PC-3 (cell line): ENCODE results near the gene ADAMTS6. TPM values are rescaled to one million over a fixed set of nuclear protein-coding genes. Genes with fewer than 3 reads are reported as not detected.

Experiments used
- ATAC-seq: fragments of 200-7000 bp; cut with Tn5 transposase; 2 replicates; pipeline ENCODE4 v1.9.1; 2020; ENCODE audit warnings: mild to moderate bottlenecking, moderate library complexity
- BruUV-seq: library from RNA; stranded (reverse); fragments of 400-500 nt; replicated peaks from 2 replicates; lab custom pipeline; 2021; lab: Mats Ljungman, UMichigan
- CTCF ChIA-PET: fragments of 300-600 bp; sonication (Branson Sonifier 250); formaldehyde crosslinking; loops from one replicate; lab custom pipeline; 2022; ENCODE audit warnings: antibody characterized with exemption; lab: Charles Lee
- POLR2A ChIA-PET: fragments of 300-600 bp; sonication (Branson Sonifier 250); formaldehyde crosslinking; loops from one replicate; lab custom pipeline; 2022; ENCODE audit warnings: antibody characterized with exemption; ENCODE audit not compliant: unreplicated experiment; lab: Charles Lee
- DNase-seq: peaks from one replicate; pipeline ENCODE4 v3.0.0-alpha.2; 2015
- H2AFZ ChIP-seq: fragments of 300-600 bp; sonication (generic); 2 replicates; pipeline ENCODE4 v1.6.0; 2016; ENCODE audit warnings: antibody characterized with exemption, low read length
- H3F3A ChIP-seq: fragments of 300-600 bp; sonication (generic); one replicate; pipeline ENCODE4 v1.6.0; 2017; ENCODE audit warnings: antibody characterized with exemption, low read length, control low read depth, mild to moderate bottlenecking; ENCODE audit not compliant: unreplicated experiment
- H3K27ac ChIP-seq: fragments of 300-600 bp; sonication (generic); 2 replicates; pipeline ENCODE4 v1.5.1; 2016; ENCODE audit warnings: mild to moderate bottlenecking, low read length
- H3K27me3 ChIP-seq: fragments of 300-600 bp; sonication (generic); 2 replicates; pipeline ENCODE4 v1.6.1; 2016; ENCODE audit warnings: low read length, mixed read lengths
- H3K36me3 ChIP-seq: fragments of 300-600 bp; sonication (generic); 2 replicates; pipeline ENCODE4 v1.6.1; 2016; ENCODE audit warnings: low read depth, mixed run types, low read length, mixed read lengths
- H3K4me1 ChIP-seq: fragments of 300-600 bp; sonication (generic); 2 replicates; pipeline ENCODE4 v1.5.1; 2016; ENCODE audit warnings: low read length; ENCODE audit not compliant: insufficient read depth
- H3K4me2 ChIP-seq: fragments of 300-600 bp; sonication (generic); 2 replicates; pipeline ENCODE4 v1.6.0; 2016; ENCODE audit warnings: low read length
- H3K4me3 ChIP-seq: fragments of 300-600 bp; sonication (generic); 2 replicates; pipeline ENCODE4 v1.5.1; 2016; ENCODE audit warnings: mild to moderate bottlenecking, low read length, mixed read lengths
- H3K79me2 ChIP-seq: fragments of 300-600 bp; sonication (generic); 2 replicates; pipeline ENCODE4 v1.6.1; 2017; ENCODE audit warnings: low read length, mixed read lengths
- H3K9ac ChIP-seq: fragments of 300-600 bp; sonication (generic); 2 replicates; pipeline ENCODE4 v1.6.0; 2016; ENCODE audit warnings: mild to moderate bottlenecking, low read length
- H3K9me2 ChIP-seq: fragments of 300-600 bp; sonication (generic); replicated peaks from 2 replicates; pipeline ENCODE4 v1.6.1; 2016; ENCODE audit warnings: mixed run types, low read length, mixed read lengths
- H3K9me3 ChIP-seq: fragments of 300-600 bp; sonication (generic); 2 replicates; pipeline ENCODE4 v1.6.1; 2016; ENCODE audit warnings: low read length, mixed read lengths
- H4K20me1 ChIP-seq: fragments of 300-600 bp; sonication (generic); 2 replicates; pipeline ENCODE4 v1.6.1; 2016; ENCODE audit warnings: low read length, mixed read lengths
- CTCF ChIP-seq: fragments of 300-600 bp; sonication (generic); conservative IDR thresholded peaks from 2 replicates; pipeline ENCODE4 v1.5.1; 2017; ENCODE audit warnings: antibody characterized with exemption, low read depth, mild to moderate bottlenecking, low read length
- EZH2 ChIP-seq: fragments of 300-600 bp; sonication (generic); IDR thresholded peaks from one replicate; pipeline ENCODE4 v1.6.1; 2017; ENCODE audit warnings: antibody characterized with exemption, mild to moderate bottlenecking, low read length; ENCODE audit not compliant: unreplicated experiment
- EZH2phosphoT487 ChIP-seq: fragments of 300-600 bp; sonication (generic); IDR thresholded peaks from 2 replicates; pipeline ENCODE4 v1.6.1; 2018; ENCODE audit warnings: mild to moderate bottlenecking, antibody characterized with exemption, low read length, borderline replicate concordance
- intact Hi-C: fragments of 100-400 bp; cut with micrococcal nuclease; formaldehyde crosslinking; loops from 2 replicates; pipeline ENCODE4 v1.9.0; 2023
- total RNA-seq: library from RNA; depleted of rRNA; stranded (reverse); fragments of >200 nt; gene quantifications from 2 replicates; pipeline ENCODE4 v1.2.3, GENCODE V29; 2014

ADAMTS6 gene
- total RNA-seq, 1 experiment from 2014 or later: 1.7 TPM

GRCh38 chr5:65394087-65394486 is 87.6 kb downstream of the ADAMTS6 start:
- no peak overlapping the region for H3K4me2 ChIP-seq
- DNase-seq: no peak
- H3K36me3 ChIP-seq: no peaks in the 10 kb centered on the region
- no peak overlapping the region for H3K27ac ChIP-seq
- no peak overlapping the region for H2AFZ ChIP-seq
- no TSS peak for BruUV-seq
- no peaks in the 10 kb centered on the region for H3F3A ChIP-seq
- H3K79me2 ChIP-seq: no peaks in the 10 kb centered on the region
- H3K9ac ChIP-seq: no peak overlapping the region
- POLR2A ChIA-PET: no interaction called here
- CTCF ChIA-PET: no interaction called here
- H4K20me1 ChIP-seq: no peaks in the 10 kb centered on the region
- H3K4me1 ChIP-seq: no peaks in the 10 kb centered on the region
- no peaks in the 10 kb centered on the region for H3K9me3 ChIP-seq
- intact Hi-C loops: no loop called here
- no peak for TF ChIP-seq EZH2
- no peak for TF ChIP-seq CTCF
- TF ChIP-seq EZH2phosphoT487: no peak
- H3K9me2 ChIP-seq: no peaks in the 10 kb centered on the region
- H3K4me3 ChIP-seq: no peak overlapping the region
- ATAC-seq: no peak
- H3K27me3 ChIP-seq: no peaks in the 10 kb centered on the region

GRCh38 chr5:65391591-65391990 is 90.1 kb downstream of the ADAMTS6 start:
- no TSS peak for BruUV-seq
- ATAC-seq (no peak), DNase-seq (no peak)
- no peak overlapping the region for H2AFZ ChIP-seq
- no peaks in the 10 kb centered on the region for H3K9me3 ChIP-seq
- H3K36me3 ChIP-seq: no peaks in the 10 kb centered on the region
- no peaks in the 10 kb centered on the region for H3K4me1 ChIP-seq
- ChIA-PET POLR2A (no interaction called here), CTCF (no interaction called here)
- H3K9ac ChIP-seq: no peak overlapping the region
- H3K9me2 ChIP-seq: no peaks in the 10 kb centered on the region
- H3K27me3 ChIP-seq: no peaks in the 10 kb centered on the region
- H3K4me3 ChIP-seq: no peak overlapping the region
- intact Hi-C loops: no loop called here
- no peaks in the 10 kb centered on the region for H4K20me1 ChIP-seq
- TF ChIP-seq EZH2phosphoT487 (no peak), EZH2 (no peak), CTCF (no peak)
- no peak overlapping the region for H3K4me2 ChIP-seq
- H3K27ac ChIP-seq: no peak overlapping the region
- H3F3A ChIP-seq: no peaks in the 10 kb centered on the region
- no peaks in the 10 kb centered on the region for H3K79me2 ChIP-seq

- intact Hi-C loops: no loop called here
Observed at GRCh38 chr5:65390208-65390607, 91.5 kb downstream of the ADAMTS6 start.

More at GRCh38 chr5:65390208-65390607, 91.5 kb downstream of the ADAMTS6 start:
- BruUV-seq: no TSS peak
- H4K20me1 ChIP-seq: no peaks in the 10 kb centered on the region
- H3F3A ChIP-seq: no peaks in the 10 kb centered on the region
- H3K79me2 ChIP-seq: no peaks in the 10 kb centered on the region
- no peaks in the 10 kb centered on the region for H3K27me3 ChIP-seq
- no peak overlapping the region for H3K4me2 ChIP-seq
- TF ChIP-seq EZH2phosphoT487 (no peak), CTCF (no peak), EZH2 (no peak)
- no peaks in the 10 kb centered on the region for H3K36me3 ChIP-seq
- no peaks in the 10 kb centered on the region for H3K9me2 ChIP-seq
- ChIA-PET POLR2A (no interaction called here), CTCF (no interaction called here)
- H3K9ac ChIP-seq: no peak overlapping the region
- DNase-seq (no peak), ATAC-seq (no peak)
- H3K4me1 ChIP-seq: no peaks in the 10 kb centered on the region
- H2AFZ ChIP-seq: no peak overlapping the region
- H3K27ac ChIP-seq: no peak overlapping the region
- H3K9me3 ChIP-seq: no peaks in the 10 kb centered on the region
- H3K4me3 ChIP-seq: no peak overlapping the region
